ENCODE results near the gene DOCK8.
"Not testable (repeated sequence)": the region's sequence is repeated elsewhere in the genome, so short reads cannot be mapped to it uniquely, and the experiment has no call there.

DOCK8 gene

DNA sequence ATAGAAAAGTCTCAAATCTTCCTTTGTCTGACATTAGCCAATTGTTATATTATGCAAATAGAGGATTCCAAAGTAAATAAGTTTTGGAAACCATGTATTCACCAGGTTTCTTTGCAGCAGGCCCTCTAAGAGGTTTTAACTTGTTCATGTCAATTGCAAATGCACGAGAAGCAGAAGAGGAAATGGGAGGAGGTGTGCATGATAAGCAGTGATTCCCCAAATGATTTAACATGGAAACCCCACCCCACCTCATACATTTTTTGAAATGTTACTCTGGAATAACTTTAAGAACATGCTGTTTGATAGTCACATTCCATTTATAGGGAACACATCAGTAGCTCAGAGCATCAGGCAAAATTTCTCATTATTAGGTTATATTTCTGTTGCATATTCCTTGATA lies 190.7 kb downstream of the DOCK8 start:
- Mint-ChIP-seq H3K27me3 (ENCODE audit: low read depth, poor library complexity) (peaks cover 9% of the 10 kb centered on the region), H3K4me1 (peaks cover 13% of the 10 kb centered on the region), H3K4me3 (no peak overlapping the region), H3K27ac (no peak overlapping the region), H3K36me3 (ENCODE audit: low read depth) (no peaks in the 10 kb centered on the region), H3K9me3 (peaks cover 4% of the 10 kb centered on the region)
- DNase-seq = no peak
- TF ChIP-seq, protein P1, sequence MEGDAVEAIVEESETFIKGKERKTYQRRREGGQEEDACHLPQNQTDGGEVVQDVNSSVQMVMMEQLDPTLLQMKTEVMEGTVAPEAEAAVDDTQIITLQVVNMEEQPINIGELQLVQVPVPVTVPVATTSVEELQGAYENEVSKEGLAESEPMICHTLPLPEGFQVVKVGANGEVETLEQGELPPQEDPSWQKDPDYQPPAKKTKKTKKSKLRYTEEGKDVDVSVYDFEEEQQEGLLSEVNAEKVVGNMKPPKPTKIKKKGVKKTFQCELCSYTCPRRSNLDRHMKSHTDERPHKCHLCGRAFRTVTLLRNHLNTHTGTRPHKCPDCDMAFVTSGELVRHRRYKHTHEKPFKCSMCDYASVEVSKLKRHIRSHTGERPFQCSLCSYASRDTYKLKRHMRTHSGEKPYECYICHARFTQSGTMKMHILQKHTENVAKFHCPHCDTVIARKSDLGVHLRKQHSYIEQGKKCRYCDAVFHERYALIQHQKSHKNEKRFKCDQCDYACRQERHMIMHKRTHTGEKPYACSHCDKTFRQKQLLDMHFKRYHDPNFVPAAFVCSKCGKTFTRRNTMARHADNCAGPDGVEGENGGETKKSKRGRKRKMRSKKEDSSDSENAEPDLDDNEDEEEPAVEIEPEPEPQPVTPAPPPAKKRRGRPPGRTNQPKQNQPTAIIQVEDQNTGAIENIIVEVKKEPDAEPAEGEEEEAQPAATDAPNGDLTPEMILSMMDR (IDR thresholded peaks at IDR 0.05) = no peak

DNA sequence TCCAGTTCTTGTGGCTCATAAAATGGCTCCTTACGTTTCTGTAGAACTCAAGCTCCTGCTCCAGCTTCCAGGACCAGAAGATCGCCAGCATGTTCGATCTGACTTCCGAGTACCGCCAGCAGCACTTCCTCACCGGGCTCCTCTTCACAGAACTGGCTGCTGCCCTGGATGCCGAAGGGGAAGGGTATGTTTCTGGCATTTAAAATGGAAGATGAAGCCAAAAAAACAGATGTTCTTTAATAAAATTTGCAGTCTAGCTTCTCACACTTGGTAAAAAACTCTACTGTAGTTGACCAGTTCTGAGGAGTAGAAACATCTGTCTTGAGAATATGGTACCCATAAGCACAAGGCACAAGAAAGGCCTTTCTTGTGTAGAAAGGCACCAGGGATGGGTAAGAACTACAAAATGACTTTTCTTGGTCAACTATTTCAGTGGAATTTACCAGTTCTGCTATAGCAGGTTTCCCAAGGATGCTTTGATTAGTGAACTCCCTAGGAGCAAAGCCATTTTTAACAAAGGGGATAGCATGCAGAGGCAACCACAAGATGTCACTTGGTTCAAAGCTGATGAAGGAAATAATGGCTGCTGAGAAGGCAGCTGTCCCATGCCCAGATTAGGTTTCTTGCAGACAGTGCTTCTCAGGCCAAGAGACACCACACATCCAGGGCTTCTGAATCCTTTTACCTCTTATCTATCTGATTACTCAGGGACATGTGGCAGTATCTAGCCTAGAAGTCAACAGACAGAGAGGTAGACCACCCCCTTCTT lies 192.4 kb downstream of the DOCK8 start:
- Mint-ChIP-seq H3K36me3 (ENCODE audit: low read depth) (no peaks in the 10 kb centered on the region), H3K27ac (no peak overlapping the region), H3K4me1 (peaks cover under 1% of the 10 kb centered on the region), H3K27me3 (ENCODE audit: low read depth, poor library complexity) (peaks cover 6% of the 10 kb centered on the region), H3K9me3 (no peaks in the 10 kb centered on the region), H3K4me3 (no peak overlapping the region)
- TF ChIP-seq, protein P1 (IDR thresholded peaks at IDR 0.05) = no peak
- no peak for DNase-seq

DNA sequence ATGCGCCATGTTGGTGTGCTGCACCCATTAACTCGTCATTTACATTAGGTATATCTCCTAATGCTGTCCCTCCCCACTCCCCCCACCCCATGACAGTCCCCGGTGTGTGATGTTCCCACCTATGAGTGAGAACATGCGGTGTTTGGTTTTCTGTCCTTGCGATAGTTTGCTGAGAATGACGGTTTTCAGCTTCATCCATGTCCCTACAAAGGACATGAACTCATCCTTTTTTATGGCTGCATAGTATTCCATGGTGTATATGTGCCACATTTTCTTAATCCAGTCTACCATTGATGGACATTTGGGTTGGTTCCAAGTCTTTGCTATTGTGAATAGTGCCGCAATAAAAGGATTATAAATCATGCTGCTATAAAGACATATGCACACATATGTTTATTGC lies 195.0 kb downstream of the DOCK8 start:
- H3K27ac Mint-ChIP-seq; DNase-seq; H3K9me3 Mint-ChIP-seq; H3K36me3 Mint-ChIP-seq (ENCODE audit: low read depth); H3K4me3 Mint-ChIP-seq; H3K4me1 Mint-ChIP-seq; H3K27me3 Mint-ChIP-seq (ENCODE audit: low read depth, poor library complexity): not testable (repeated sequence)

DNA sequence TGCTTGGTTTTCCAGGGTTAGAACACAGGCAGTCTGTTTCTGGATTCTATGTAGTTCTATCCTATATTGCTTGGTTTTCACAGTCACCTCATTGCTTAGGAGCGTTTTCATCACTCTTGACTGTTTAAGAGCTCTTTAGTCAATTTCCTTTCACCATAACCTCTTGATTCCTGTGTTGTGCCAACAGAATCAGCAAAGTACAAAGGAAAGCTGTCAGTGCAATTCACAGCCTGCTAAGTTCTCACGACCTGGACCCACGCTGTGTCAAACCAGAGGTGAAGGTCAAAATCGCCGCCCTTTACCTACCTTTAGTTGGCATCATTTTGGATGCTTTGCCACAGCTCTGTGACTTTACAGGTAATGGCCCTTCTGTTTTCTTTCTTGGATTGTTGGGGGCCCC lies 199.9 kb downstream of the DOCK8 start:
- no peak for DNase-seq
- no peak overlapping the region for H3K27ac Mint-ChIP-seq
- H3K36me3 Mint-ChIP-seq (ENCODE audit: low read depth) = no peaks in the 10 kb centered on the region
- no peaks in the 10 kb centered on the region for H3K9me3 Mint-ChIP-seq
- H3K4me3 Mint-ChIP-seq = no peak overlapping the region
- H3K4me1 Mint-ChIP-seq = peaks cover 11% of the 10 kb centered on the region
- TF ChIP-seq, protein P1 (IDR thresholded peaks at IDR 0.05) = no peak
- H3K27me3 Mint-ChIP-seq (ENCODE audit: low read depth, poor library complexity) = peaks cover under 1% of the 10 kb centered on the region

DNA sequence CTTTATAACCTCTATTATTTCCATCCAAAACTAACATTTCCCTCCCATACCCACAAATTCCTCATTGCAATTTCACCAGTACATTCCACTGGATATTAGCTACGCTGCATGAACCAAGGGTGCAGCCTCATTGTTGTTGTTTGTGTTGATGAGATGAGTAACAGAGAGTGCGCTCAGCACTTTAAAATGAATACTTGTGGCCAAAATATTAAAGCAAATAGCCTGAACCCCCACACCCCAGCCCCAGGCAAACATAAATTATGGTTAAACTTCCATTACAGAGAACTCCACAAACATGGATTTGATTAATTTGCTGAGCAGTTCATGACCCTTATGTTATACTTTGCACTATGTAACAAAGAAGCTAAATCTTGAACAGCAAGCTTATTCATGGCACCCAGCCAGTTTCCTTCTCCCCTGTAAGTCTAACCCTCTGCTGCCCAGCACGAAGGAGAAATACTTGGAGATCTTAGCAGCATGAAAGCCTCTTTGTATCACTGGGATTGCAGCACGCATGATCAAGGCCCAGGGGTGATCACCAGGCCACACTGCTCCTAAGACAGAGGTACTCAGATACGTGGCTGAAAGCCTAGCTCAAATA lies 205.0 kb downstream of the DOCK8 start:
- no peaks in the 10 kb centered on the region for H3K36me3 Mint-ChIP-seq (ENCODE audit: low read depth)
- no peak overlapping the region for H3K4me3 Mint-ChIP-seq
- peaks cover 3% of the 10 kb centered on the region for H3K27me3 Mint-ChIP-seq (ENCODE audit: low read depth, poor library complexity)
- H3K9me3 Mint-ChIP-seq = no peaks in the 10 kb centered on the region
- TF ChIP-seq, protein P1 (IDR thresholded peaks at IDR 0.05) = no peak
- DNase-seq = no peak
- H3K4me1 Mint-ChIP-seq = peaks cover 9% of the 10 kb centered on the region
- no peak overlapping the region for H3K27ac Mint-ChIP-seq

DNA sequence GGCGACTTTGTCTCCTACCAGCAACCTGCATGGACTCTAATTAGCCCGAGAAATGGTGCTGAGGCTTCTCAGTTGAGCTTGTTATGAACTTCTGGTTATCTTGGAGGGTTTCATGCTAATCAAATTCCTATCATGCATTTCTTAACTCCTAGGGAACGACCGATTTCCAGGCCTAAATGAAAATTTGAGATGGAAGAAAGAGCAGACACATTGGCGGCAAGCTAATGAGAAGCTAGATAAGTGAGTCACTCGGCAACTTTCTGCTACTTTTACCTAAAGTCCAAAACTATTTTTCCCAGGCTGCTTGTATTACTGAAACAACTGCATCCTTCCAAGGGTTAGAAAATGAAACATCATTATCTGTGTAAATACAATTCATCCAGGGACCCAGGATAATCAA lies 207.2 kb downstream of the DOCK8 start:
- no peaks in the 10 kb centered on the region for H3K9me3 Mint-ChIP-seq
- TF ChIP-seq, protein P1 (IDR thresholded peaks at IDR 0.05) = no peak
- peaks cover 3% of the 10 kb centered on the region for H3K27me3 Mint-ChIP-seq (ENCODE audit: low read depth, poor library complexity)
- no peaks in the 10 kb centered on the region for H3K36me3 Mint-ChIP-seq (ENCODE audit: low read depth)
- no peak overlapping the region for H3K27ac Mint-ChIP-seq
- DNase-seq = no peak
- no peak overlapping the region for H3K4me3 Mint-ChIP-seq
- H3K4me1 Mint-ChIP-seq = no peaks in the 10 kb centered on the region

Measured in nephron progenitor cell (in vitro differentiated cells).